Ascending aorta (tissue), 2 donors: ENCODE measurements around the gene MLXIP. TPM values are rescaled to one million over a fixed set of nuclear protein-coding genes. Genes with fewer than 3 reads are reported as not detected.
A peak's percentile ranks its signal among the peaks of the same experiment; 100 is the strongest.

ENCODE experiments used
- DNase-seq, 2 donors: peaks; one replicate each; pipeline ENCODE4 v3.0.0-alpha.2; 2019; ENCODE audit warnings: low spot score in 2 of 2
- H3K27ac ChIP-seq, 2 donors: fragments of 200-600 bp; sonication (generic); one replicate each; pipeline ENCODE4 v1.5.1; 2016 to 2017; ENCODE audit warnings: mild to moderate bottlenecking in 1 of 2
- H3K27me3 ChIP-seq: fragments of 200-600 bp; sonication (generic); one replicate; pipeline ENCODE4 v1.5.1; 2017
- H3K36me3 ChIP-seq, 2 donors: fragments of 200-600 bp; sonication (generic); one replicate each; pipeline ENCODE4 v1.5.1; 2016
- H3K4me1 ChIP-seq, 2 donors: fragments of 200-600 bp; sonication (generic); one replicate each; pipeline ENCODE4 v1.5.1; 2016 to 2017; ENCODE audit warnings: mild to moderate bottlenecking in 1 of 2
- H3K4me3 ChIP-seq, 2 donors: fragments of 200-600 bp; sonication (generic); one replicate each; pipeline ENCODE4 v1.5.1; 2016 to 2017; ENCODE audit warnings: mild to moderate bottlenecking in 1 of 2
- H3K9me3 ChIP-seq, 2 donors: fragments of 200-600 bp; sonication (generic); one replicate each; pipeline ENCODE4 v1.5.1; 2016
- intact Hi-C: fragments of 100-400 bp; cut with DNase I; formaldehyde crosslinking; loops from one replicate; pipeline ENCODE4 v1.15.1; 2023
- total RNA-seq: library from RNA; depleted of rRNA; stranded (reverse); fragments of >200 nt; gene quantifications from one replicate; pipeline ENCODE4 v1.1.0, GENCODE V29; 2016
- TF ChIP-seq, protein P1 (sequence below), 3 experiments: fragments of 200-600 bp in 2 of 3; fragments of 450-650 bp in 1 of 3; sonication (generic) in 2 of 3; IDR thresholded peaks; one replicate each; pipeline ENCODE4 v1.5.1; 2016 to 2019; ENCODE audit warnings: antibody characterized with exemption in 3 of 3, mild to moderate bottlenecking in 1 of 3, moderate library complexity in 1 of 3

Gene MLXIP, protein sequence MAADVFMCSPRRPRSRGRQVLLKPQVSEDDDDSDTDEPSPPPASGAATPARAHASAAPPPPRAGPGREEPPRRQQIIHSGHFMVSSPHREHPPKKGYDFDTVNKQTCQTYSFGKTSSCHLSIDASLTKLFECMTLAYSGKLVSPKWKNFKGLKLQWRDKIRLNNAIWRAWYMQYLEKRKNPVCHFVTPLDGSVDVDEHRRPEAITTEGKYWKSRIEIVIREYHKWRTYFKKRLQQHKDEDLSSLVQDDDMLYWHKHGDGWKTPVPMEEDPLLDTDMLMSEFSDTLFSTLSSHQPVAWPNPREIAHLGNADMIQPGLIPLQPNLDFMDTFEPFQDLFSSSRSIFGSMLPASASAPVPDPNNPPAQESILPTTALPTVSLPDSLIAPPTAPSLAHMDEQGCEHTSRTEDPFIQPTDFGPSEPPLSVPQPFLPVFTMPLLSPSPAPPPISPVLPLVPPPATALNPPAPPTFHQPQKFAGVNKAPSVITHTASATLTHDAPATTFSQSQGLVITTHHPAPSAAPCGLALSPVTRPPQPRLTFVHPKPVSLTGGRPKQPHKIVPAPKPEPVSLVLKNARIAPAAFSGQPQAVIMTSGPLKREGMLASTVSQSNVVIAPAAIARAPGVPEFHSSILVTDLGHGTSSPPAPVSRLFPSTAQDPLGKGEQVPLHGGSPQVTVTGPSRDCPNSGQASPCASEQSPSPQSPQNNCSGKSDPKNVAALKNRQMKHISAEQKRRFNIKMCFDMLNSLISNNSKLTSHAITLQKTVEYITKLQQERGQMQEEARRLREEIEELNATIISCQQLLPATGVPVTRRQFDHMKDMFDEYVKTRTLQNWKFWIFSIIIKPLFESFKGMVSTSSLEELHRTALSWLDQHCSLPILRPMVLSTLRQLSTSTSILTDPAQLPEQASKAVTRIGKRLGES
- total RNA-seq = 62.3 TPM

DNA sequence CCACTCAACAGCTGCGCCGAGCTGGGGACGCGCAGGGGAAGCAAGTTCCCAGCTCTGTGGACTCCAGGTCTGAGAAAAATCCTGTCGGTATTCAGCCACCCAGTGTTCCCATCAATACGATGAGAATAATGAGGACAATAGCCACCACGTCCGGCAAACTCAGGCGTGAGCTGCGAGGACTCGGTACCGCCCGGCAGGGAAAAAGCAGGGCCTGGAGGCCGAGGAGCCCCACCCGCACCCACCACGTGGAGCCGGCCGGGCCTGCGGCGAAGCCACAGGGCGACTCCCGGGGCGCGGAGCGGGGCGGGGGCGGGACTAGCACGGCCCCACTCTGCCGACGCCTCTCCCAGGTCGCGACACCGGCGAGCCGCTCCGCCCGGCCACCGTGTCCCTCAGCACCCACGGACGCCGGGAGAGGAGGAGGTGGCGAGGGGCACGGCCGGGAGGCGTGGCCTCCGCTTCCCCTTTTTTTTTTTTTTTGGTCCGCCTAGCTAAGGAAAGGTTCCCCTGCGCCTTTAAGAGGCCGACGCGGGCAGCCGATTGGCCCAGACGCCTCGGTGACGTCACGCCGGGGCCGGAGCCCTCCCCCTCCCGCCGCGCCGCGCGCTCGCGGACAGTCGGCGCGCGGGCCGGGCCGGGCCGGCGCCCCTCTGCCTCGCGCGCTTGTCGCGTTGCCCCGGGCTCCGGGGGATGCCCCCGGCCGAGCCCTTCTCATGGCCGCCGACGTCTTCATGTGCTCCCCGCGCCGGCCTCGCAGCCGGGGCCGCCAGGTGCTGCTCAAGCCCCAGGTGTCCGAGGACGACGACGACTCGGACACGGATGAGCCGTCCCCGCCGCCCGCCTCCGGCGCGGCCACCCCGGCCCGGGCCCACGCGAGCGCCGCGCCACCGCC is at the start of gene MLXIP:
MLXIP (plus strand) TSS at position 616 of the 892 bp plus-strand sequence; CDS start at position 714, 98 bp downstream.
- peak; percentile 72 to 96 for DNase-seq
- Histone ChIP-seq H3K27me3 (no peaks in the 10 kb centered on the region), H3K4me1 (peaks cover 10 to 26% of the 10 kb centered on the region in 2 donors), H3K27ac (peak within 1 kb of the TSS; percentile 75 to 79), H3K4me3 (peak within 1 kb of the TSS; percentile 80 to 85), H3K9me3 (no peaks in the 10 kb centered on the region), H3K36me3 (no peaks in the 10 kb centered on the region)
- TF ChIP-seq, protein P1, sequence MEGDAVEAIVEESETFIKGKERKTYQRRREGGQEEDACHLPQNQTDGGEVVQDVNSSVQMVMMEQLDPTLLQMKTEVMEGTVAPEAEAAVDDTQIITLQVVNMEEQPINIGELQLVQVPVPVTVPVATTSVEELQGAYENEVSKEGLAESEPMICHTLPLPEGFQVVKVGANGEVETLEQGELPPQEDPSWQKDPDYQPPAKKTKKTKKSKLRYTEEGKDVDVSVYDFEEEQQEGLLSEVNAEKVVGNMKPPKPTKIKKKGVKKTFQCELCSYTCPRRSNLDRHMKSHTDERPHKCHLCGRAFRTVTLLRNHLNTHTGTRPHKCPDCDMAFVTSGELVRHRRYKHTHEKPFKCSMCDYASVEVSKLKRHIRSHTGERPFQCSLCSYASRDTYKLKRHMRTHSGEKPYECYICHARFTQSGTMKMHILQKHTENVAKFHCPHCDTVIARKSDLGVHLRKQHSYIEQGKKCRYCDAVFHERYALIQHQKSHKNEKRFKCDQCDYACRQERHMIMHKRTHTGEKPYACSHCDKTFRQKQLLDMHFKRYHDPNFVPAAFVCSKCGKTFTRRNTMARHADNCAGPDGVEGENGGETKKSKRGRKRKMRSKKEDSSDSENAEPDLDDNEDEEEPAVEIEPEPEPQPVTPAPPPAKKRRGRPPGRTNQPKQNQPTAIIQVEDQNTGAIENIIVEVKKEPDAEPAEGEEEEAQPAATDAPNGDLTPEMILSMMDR (IDR thresholded peaks at IDR 0.05) = no peak
- intact Hi-C loops = loop anchor here (1.0 to 2.0 kb wide), 4 partner anchors 12 to 148 kb away; partner anchors contain the start of gene DIABLO

DNA sequence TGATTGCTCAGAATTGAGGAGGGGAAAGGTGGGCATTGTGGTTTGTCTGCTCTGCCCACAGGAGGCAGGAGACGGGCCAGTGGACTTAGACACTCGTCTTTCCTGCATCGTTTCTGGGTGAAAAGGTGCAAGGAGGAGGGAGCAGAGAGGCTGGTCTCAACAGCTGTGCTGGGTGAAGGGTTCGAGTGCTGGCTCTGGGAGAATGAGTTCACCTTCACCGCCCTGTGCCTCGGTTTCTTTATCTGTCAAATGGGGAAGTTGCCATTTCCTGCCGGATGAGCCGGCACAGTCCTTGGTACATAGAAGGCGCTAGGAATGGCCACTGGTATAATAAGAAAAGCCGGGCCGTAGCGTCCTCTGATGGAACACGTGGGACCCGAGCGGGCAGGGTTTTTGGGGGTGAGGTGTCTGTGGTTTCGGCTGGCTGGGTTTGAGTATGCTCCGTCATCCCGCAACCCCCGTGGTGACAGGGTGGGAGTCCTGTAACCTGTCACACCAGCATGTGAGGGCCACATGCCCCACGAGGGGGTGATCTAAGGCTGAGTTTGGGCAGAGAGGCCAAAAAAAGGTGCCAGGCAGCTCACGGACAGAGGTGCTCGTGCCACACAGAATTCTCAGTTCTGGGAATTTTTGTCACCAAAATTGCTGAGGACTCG is 49.5 kb upstream of the MLXIP start:
- peaks cover 2 to 11% of the 10 kb centered on the region in 2 donors for H3K4me1 ChIP-seq
- no peak overlapping the region for H3K4me3 ChIP-seq
- no peak overlapping the region for H3K27ac ChIP-seq
- no peaks in the 10 kb centered on the region for H3K36me3 ChIP-seq
- no peaks in the 10 kb centered on the region for H3K9me3 ChIP-seq
- DNase-seq = no peak
- H3K27me3 ChIP-seq = no peaks in the 10 kb centered on the region
- intact Hi-C loops = no loop called here
- TF ChIP-seq, protein P1 (IDR thresholded peaks at IDR 0.05) = no peak

DNA sequence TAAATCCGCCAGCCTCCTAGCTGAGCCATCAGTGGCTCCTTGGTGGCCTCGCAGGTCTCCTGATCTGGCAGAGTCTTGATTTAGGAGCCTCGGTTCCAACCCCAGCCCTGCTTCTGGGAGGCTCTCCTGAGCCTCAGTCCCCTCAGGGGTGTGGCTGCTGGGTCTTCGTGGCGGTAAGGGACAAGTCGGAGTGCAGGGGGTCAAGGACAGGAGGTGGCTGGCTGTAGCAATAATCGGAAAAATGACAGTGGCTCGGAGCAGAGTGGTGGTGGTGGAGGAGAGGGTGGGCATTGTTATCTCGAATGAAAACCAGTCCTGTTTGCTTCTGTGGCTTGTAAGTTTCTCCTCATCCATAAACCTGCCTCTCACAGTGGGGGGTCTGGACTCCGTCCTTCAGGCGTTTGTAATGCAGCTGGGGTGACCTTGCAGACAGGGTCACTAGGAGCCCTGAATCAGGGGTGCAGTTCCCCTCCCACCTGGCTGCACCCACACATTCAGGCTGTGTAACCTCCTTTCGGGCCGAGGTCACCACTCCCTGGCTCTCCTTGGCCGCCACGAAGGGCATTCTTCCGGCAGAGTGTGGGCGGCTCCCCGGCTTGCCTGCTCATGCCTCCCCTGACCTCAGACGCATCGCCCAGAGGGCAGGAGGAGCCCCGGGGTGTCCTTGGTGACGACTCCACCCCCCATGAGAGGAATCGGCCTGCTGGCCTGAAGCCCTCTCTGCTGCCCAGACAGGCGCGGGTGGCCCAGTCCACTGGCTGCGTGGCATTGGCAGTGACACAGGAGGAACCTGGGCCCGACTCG is 48.7 kb upstream of the MLXIP start:
- no peaks in the 10 kb centered on the region for H3K9me3 ChIP-seq
- no peaks in the 10 kb centered on the region for H3K36me3 ChIP-seq
- DNase-seq = no peak
- H3K4me1 ChIP-seq = peaks cover 0 to 6% of the 10 kb centered on the region in 2 donors
- no peak overlapping the region for H3K27ac ChIP-seq
- no peaks in the 10 kb centered on the region for H3K27me3 ChIP-seq
- TF ChIP-seq, protein P1 (IDR thresholded peaks at IDR 0.05) = no peak
- intact Hi-C loops = no loop called here
- no peak overlapping the region for H3K4me3 ChIP-seq

DNA sequence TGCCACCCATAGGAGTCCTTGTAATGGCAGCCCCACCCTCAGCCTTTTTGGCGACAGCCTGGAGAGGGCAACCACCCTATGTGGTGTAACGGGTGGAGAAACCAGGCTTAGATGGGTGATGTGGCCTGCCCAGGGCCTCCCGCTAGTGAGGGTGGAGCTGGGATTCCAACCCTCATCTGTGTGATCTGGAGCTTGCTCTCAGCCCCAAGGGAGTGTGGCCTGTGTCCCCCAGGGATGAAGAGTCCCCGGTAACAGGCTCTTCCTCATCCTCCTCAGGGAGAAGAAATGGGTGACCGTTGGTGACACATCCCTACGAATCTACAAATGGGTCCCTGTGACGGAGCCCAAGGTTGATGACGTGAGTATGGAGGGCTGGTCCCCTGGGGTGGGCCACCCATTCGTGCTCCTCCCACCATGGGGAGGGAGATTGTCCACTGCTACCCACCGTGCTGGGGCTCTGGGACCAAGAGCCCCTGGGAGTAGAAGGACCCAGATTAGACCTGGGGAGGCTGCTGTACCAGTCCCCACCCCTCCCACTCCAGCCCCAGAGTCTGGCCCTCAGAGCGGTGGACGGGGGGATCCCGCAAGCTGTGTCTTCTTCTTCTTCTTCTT is 48.0 kb upstream of the MLXIP start:
- Histone ChIP-seq H3K4me3 (no peak overlapping the region), H3K27ac (no peak overlapping the region), H3K36me3 (no peaks in the 10 kb centered on the region), H3K27me3 (no peaks in the 10 kb centered on the region), H3K4me1 (peaks cover 0 to 12% of the 10 kb centered on the region in 2 donors), H3K9me3 (no peaks in the 10 kb centered on the region)
- DNase-seq = no peak
- TF ChIP-seq, protein P1 (IDR thresholded peaks at IDR 0.05) = no peak
- intact Hi-C loops = no loop called here
